ENCODE measurements around the gene WDR64.

GRCh38 chr1:241679961-241680360 is 27.9 kb downstream of the WDR64 start:
- TF ChIP-seq POLR2AphosphoS5 (IDR thresholded peaks at IDR 0.05), result no peak
- no peak for TF ChIP-seq CTCF (IDR thresholded peaks at IDR 0.05)
- TF ChIP-seq POLR2A (IDR thresholded peaks at IDR 0.05), result no peak
